HS-5 (cell line): ENCODE measurements around the gene CLEC18B.
"Not testable (repeated sequence)": the region's sequence is repeated elsewhere in the genome, so short reads cannot be mapped to it uniquely, and the experiment has no call there.

Experiments
- DNase-seq: peaks from one replicate; pipeline ENCODE4 v3.0.0-alpha.2; 2012; ENCODE audit warnings: low read depth

Gene CLEC18B

DNA sequence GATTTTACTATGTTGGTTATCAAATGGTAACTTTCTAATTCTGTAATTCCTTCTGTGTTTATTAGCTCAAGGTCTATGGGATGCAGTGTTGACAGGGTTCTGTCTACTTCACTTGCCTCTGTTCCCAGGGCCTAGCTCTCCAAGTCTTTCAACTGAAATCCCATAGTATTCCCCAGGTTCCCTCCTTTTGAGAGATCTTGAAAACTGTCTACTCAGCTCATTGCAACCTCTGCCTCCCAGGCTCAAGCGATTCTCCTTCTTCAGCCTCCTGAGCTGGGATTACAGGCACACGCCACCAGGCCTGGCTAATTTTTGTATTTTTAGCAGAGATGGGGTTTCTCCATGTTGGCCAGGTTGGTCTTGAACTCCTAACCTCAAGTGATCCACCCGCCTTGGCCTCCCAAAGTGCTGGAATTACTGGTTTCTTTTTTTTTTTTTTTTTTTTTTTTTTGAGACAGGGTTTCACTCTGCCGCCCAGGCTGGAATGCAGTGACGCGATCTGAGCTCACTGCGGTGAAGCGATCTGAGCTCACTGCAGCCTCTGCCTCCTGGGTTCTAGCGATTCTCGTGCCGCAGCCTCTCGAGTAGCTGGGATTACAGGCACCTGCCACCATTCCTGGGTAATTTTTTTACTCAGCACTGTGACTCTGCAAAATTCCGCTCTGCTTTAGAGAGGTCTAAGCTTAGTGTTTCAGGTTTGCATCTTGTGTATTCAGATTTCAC, 22.5 kb upstream of the CLEC18B start:
- not testable (repeated sequence) for DNase-seq

DNA sequence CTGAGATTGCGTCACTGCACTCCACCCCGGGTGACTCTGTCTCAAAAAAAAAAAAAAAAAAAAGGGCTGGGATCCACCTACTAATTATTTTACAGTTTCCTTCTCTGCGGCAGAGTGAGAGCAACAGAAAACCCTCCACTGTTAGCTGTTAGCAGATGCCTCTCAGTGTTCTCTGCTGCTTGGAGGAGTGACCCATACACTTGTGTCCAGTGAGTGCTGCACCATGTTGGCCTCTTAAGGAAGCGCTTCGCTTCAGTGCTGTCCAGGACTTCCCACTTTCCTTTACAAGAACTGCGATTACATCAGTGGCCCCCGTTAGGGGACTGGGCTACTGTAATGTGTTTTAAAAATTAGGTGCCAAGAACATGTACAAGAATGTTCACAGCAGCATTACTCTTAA, 18.4 kb upstream of the CLEC18B start:
- DNase-seq, result no peak

- DNase-seq, result no peak
Measured at GRCh38 chr16:74438492-74438979, 17.3 kb upstream of the CLEC18B start.

DNA sequence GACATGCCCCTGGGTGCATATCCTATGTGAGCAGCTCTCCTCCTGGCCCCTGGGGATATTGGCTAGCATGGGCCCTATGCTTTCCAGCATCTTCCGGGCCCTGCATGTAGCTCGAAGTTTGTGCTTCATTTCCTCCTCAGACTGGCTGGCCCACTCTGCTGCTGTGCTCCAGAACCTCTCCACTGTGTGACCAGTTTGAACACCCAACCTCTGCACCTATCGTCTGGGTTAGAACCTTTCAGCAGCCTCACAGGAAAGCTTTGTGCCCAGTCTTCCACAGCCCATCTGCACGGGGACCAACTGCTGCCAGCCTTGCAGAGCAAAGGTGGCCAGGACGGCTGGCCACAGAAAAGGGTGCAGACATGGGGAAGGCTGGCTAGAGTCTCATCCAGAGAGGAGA, 10.2 kb upstream of the CLEC18B start:
- DNase-seq, result no peak

GRCh38 chr16:74430036-74430712, 8.9 kb upstream of the CLEC18B start:
- not testable (repeated sequence) for DNase-seq

DNA sequence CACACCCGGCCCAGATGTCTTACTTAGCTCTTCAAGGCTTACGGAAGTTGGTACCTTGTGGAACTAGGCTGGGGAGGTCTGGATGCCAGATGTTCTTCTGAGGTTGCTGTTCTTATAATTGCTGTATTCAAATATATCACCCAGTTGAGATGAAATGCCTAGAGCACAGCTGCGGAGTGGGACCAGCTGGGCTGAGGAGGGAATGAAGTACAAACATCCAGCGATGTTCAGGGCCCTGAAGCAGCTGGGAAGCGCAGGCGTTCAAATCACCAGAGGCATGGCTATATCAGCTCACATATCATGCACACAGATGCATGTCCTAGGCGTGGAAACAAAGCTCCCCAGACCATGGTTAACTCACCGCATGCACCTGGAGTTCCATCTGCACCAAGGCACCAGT, 7.2 kb upstream of the CLEC18B start:
- not testable (repeated sequence) for DNase-seq

GRCh38 chr16:74425751-74426150, 4.5 kb upstream of the CLEC18B start:
- DNase-seq, result not testable (repeated sequence)

- not testable (repeated sequence) for DNase-seq
Measured at GRCh38 chr16:74423721-74424120, 2.4 kb upstream of the CLEC18B start.

- DNase-seq, result not testable (repeated sequence)
Measured at GRCh38 chr16:74422086-74422485, 808 bp upstream of the CLEC18B start.

- DNase-seq, result not testable (repeated sequence)
Measured at GRCh38 chr16:74421482-74421785, 156 bp upstream of the CLEC18B start.

- DNase-seq, result not testable (repeated sequence)
Measured at GRCh38 chr16:74419811-74420210, 1.5 kb downstream of the CLEC18B start.

- not testable (repeated sequence) for DNase-seq
Measured at GRCh38 chr16:74417897-74418296, 3.4 kb downstream of the CLEC18B start.

DNA sequence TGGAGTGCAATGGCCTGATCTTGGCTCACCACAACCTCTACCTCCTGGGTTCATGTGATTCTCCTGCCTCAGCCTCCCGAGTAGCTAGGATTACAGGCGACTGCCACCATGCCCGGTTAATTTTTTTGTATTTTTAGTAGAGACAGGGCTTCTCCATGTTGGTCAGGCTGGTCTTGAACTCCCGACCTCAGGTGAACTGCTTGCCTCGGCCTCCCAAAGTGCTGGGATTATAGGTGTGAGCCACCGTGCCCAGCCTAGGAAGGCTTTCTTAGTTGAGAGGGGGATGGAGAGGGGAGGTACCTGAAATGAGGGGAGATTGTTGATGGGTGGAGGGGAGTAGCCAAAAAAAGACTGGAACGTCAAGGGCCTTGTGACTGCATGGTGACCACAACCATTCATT, 7.4 kb downstream of the CLEC18B start:
- not testable (repeated sequence) for DNase-seq

- not testable (repeated sequence) for DNase-seq
Measured at GRCh38 chr16:74413485-74413884, 7.8 kb downstream of the CLEC18B start.

GRCh38 chr16:74412775-74413390, 8.4 kb downstream of the CLEC18B start:
- DNase-seq, result not testable (repeated sequence)

DNA sequence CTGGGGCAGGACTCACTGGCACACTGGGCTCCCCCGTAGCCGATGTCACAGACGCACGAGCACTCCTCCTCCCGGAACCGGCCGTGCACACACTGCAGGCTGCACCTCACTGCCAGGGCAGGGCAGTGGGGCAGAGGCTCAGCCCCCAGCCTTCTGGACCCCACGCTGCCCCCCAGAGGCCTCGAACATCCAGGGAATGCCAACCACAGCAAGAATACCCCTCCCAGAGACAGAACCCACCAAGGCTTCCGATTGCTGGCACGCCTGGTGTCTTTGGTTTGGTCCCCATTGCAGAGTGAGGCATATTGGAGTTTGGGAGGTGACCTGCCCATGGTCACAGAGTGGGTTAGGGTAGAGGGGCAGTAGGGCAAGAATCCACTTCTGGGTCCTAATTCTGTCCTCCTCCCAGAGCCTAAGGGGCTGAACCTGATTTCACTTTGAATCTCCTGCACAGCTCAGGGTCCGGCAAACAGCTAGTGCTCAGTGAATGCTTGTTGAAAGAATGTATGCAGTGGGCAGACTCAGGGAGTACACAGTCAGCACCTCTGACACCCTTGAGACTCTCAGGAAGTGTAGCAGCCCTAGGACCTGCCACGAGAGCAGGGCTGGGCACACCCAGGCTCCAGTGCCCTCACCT, 9.0 kb downstream of the CLEC18B start:
- not testable (repeated sequence) for DNase-seq

DNA sequence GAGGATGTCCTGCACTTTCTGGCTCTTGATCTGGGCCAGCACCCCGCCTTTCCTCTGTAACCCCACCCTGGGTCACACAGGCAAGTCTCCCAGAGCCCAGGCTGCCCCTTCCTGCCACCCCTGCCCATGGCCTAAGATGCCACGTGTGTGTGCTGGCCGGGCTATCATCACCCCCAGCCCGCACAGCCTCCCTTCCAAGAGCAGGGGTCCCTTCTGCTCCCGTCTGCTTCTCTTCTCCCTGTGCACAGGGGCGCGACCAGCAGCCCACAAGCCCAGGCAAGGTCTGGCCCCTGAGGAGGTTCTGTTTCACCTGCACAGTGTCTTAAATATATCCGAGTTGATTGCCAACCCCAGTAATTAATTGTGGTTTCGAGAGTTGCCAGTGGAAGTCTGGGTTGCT, 10.3 kb downstream of the CLEC18B start:
- DNase-seq, result not testable (repeated sequence)

DNA sequence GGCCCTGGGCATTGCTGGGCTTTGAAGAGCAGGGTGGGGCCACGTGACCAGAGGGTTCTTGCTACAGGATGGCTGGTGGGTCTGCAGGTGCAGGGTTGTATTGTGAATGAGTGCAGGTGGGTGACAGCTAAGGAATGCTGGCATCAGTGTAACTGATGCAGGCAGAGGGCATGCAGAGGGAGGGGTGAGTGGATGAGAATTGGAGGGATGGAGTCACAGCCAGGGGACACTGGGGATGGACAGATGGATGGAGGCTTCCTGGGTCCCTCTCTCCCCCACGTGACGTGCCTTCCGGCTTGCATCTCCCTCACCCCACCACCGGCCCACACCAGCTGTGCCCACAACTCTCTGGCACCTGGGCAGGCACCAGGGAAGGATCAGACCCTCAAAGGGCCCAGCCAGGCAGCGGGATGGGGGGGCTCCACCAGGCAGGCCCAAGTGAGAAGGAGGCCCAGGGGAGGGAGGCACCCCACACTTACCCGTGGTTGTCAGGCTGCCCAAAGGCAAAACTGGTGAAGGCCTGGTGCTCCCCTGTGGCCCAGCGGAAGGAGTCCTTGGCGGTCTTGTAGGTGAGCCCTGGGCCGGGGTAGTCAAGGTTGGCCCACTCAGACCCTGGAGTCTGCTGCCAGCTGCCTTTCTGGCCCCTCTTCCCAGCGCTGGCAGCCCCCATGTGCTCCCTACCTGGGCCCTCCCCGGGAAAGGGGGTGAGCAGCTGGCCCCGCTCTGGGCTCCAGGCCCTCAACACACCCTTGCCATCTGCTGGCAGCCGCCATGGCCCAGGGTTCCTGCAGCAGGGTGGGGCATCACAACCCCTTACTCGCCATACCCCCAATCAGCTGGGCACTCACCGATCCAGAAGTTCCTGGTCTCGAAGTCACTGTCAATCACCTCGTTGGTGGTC, 11.0 kb downstream of the CLEC18B start:
- not testable (repeated sequence) for DNase-seq

DNA sequence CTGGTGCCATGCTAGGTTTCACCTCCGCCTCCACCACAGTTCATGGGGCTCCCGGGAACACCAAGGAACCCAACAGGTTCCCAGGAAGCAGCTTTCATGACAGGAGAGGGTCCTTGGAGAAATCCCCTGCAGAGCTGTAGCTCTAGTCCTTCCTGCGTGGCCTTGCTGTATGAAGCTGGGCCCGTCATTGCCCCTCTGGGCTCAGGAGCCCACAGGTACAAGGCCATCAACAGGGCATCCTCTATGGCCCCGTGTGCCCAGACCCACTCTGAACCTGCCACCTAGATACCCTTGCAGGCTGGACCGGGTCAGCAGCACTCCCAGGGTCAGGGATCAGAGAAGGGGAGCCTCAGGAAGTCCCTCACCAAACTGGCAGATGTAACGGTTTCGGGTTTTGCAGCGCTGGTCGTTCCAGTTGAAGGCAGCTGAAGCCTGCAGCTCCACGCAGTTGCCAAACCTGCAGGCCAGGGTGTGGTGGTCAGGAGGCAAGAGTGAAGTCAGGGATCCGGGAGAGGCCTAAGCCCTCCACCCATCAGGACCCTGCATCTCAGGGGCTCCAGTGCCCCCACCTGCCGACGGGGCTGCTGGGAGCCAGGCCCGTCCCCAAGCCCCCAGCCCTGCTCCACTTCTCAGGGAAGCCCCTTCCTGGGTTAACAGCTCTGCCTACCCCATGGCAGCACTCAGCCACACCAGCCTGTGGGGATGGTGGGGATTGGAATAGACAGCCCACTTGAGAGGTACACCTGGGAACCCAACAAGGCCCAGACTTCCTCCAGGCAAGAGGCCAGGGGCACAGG, 11.9 kb downstream of the CLEC18B start:
- not testable (repeated sequence) for DNase-seq

DNA sequence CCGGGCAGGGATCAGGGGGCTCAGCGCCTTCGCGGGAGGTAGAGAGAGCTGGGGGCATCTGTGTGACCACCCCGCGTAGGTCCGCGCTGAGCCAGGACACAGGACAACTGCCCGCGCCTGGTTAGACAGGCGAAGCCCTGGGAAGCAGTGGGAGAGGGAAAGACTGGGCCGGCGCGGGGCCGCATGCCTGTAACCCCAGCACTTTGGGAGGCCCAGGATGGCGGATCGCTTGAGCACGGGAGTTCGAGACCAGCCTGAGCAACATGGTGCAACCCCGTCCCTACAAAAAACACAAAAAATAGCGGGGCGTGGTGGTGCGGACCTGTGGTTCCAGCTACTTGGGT, 13.9 kb downstream of the CLEC18B start:
- not testable (repeated sequence) for DNase-seq
